ENCODE measurements around the gene NAT9.

GRCh38 chr17:74776044-74776962 is at the start of gene NAT9:
- TF ChIP-seq CTCF (conservative IDR thresholded peaks at IDR 0.05 in 1 of 2, IDR thresholded peaks at IDR 0.05 in 1 of 2; ENCODE audit: low read depth in 1 of 2, low read length in 2 of 2) (no peak), EZH2 (IDR thresholded peaks at IDR 0.05; ENCODE audit: low read length, missing control alignments) (no peak)
